HepG2 (cell line): ENCODE data around the gene PEAK3. TPM values are rescaled to one million over a fixed set of nuclear protein-coding genes. Genes with fewer than 3 reads are reported as not detected.

Experiments used
- GPN1 ChIP-seq: sonication (generic); formaldehyde crosslinking; IDR thresholded peaks from 2 replicates; pipeline ENCODE4 v1.5.1; 2020; ENCODE audit warnings: missing genetic modification reagents, borderline replicate concordance
- HOXA3 ChIP-seq: sonication (generic); formaldehyde crosslinking; IDR thresholded peaks from 2 replicates; pipeline ENCODE4 v1.5.0; 2020; ENCODE audit warnings: missing genetic modification reagents
- KLF6 ChIP-seq: IDR thresholded peaks from 2 replicates; pipeline ENCODE4 v1.8.0; 2016; ENCODE audit warnings: missing biosample characterization, missing genetic modification reagents
- NFYB ChIP-seq: sonication (generic); formaldehyde crosslinking; IDR thresholded peaks from 2 replicates; pipeline ENCODE4 v1.4.0; 2020; ENCODE audit warnings: missing genetic modification reagents
- PITX1 ChIP-seq: sonication (generic); formaldehyde crosslinking; IDR thresholded peaks from 2 replicates; pipeline ENCODE4 v1.5.1; 2020; ENCODE audit warnings: mild to moderate bottlenecking, missing genetic modification reagents
- RELA ChIP-seq: sonication (generic); formaldehyde crosslinking; IDR thresholded peaks from 2 replicates; pipeline ENCODE4 v1.4.0; 2020; ENCODE audit warnings: missing genetic modification reagents
- ZNF232 ChIP-seq: sonication (generic); formaldehyde crosslinking; IDR thresholded peaks from 2 replicates; pipeline ENCODE4 v1.4.0; 2020; ENCODE audit warnings: missing genetic modification reagents, borderline replicate concordance
- ZNF235 ChIP-seq: sonication (generic); formaldehyde crosslinking; IDR thresholded peaks from 2 replicates; pipeline ENCODE4 v1.8.1; 2023; ENCODE audit warnings: mild to moderate bottlenecking, missing genetic modification reagents, borderline replicate concordance
- ZNF260 ChIP-seq: sonication (generic); formaldehyde crosslinking; IDR thresholded peaks from 2 replicates; pipeline ENCODE4 v1.4.0; 2020; ENCODE audit warnings: missing genetic modification reagents, low read depth, mild to moderate bottlenecking, borderline replicate concordance
- ZNF317 ChIP-seq: sonication (generic); formaldehyde crosslinking; IDR thresholded peaks from 2 replicates; pipeline ENCODE4 v1.5.0; 2020; ENCODE audit warnings: mild to moderate bottlenecking, missing genetic modification reagents
- ZNF501 ChIP-seq: sonication (generic); formaldehyde crosslinking; IDR thresholded peaks from 2 replicates; pipeline ENCODE4 v1.5.1; 2020; ENCODE audit warnings: mild to moderate bottlenecking, moderate library complexity, missing genetic modification reagents
- ZNF589 ChIP-seq: sonication (generic); formaldehyde crosslinking; conservative IDR thresholded peaks from 2 replicates; pipeline ENCODE4 v1.8.0; 2022; ENCODE audit warnings: mild to moderate bottlenecking, moderate library complexity, missing genetic modification reagents
- ZNF781 ChIP-seq: sonication (generic); formaldehyde crosslinking; IDR thresholded peaks from 2 replicates; pipeline ENCODE4 v1.5.1; 2020; ENCODE audit warnings: borderline replicate concordance, mild to moderate bottlenecking, missing genetic modification reagents; ENCODE audit errors: not compliant biosample characterization
- polyA plus RNA-seq, 8 experiments: library from polyadenylated mRNA; depleted of rRNA in 3 of 8; stranded (reverse) in 7 of 8; unstranded in 1 of 8; fragments of >200 nt; fragmentation: Illumina TruSeq in 4 of 8; extraction: Trizol in 4 of 8; gene quantifications; 2 replicates each; pipeline versions ENCODE4 v1.2.1 to v1.2.3, GENCODE V29; 2011 to 2016; ENCODE audit warnings: low read depth in 4 of 8, missing spikeins in 1 of 8, mixed read lengths in 1 of 8; ENCODE audit not compliant: insufficient read depth in 1 of 8
- total RNA-seq, 5 experiments: library from RNA; depleted of rRNA; stranded (reverse); fragments of >200 nt; fragmentation: Illumina TruSeq; extraction: Trizol; gene quantifications; 2 replicates each; pipeline ENCODE4 v1.2.3, GENCODE V29; 2016; ENCODE audit warnings: low read depth in 1 of 5
- TF ChIP-seq, protein P1 (sequence below): sonication (generic); formaldehyde crosslinking; IDR thresholded peaks from 2 replicates; pipeline ENCODE4 v1.4.0; 2020; ENCODE audit warnings: mild to moderate bottlenecking, missing genetic modification reagents
- TF ChIP-seq, protein P2 (sequence below): sonication (generic); formaldehyde crosslinking; IDR thresholded peaks from 2 replicates; pipeline ENCODE4 v1.9.0; 2022; ENCODE audit warnings: missing genetic modification reagents, mild to moderate bottlenecking, borderline replicate concordance
- TF ChIP-seq, protein P3 (sequence below): sonication (generic); formaldehyde crosslinking; IDR thresholded peaks from 2 replicates; pipeline ENCODE4 v1.4.0; 2020; ENCODE audit warnings: missing genetic modification reagents
- TF ChIP-seq, protein P4 (sequence below): sonication (generic); formaldehyde crosslinking; conservative IDR thresholded peaks from 2 replicates; pipeline ENCODE4 v1.5.0; 2020; ENCODE audit warnings: missing genetic modification reagents
- TF ChIP-seq, protein P5 (sequence below): sonication (generic); formaldehyde crosslinking; IDR thresholded peaks from 2 replicates; pipeline ENCODE4 v1.5.0; 2020; ENCODE audit warnings: missing genetic modification reagents, mild to moderate bottlenecking, borderline replicate concordance
- TF ChIP-seq, protein P6 (sequence below): sonication (generic); formaldehyde crosslinking; IDR thresholded peaks from 2 replicates; pipeline ENCODE4 v1.4.0; 2020; ENCODE audit warnings: missing genetic modification reagents, borderline replicate concordance

PEAK3 gene
- total and polyA plus RNA-seq, 2 of the 13 experiments (the other 11 are each of a cell fraction or from before 2014, with no cell fraction given), result not detected

DNA sequence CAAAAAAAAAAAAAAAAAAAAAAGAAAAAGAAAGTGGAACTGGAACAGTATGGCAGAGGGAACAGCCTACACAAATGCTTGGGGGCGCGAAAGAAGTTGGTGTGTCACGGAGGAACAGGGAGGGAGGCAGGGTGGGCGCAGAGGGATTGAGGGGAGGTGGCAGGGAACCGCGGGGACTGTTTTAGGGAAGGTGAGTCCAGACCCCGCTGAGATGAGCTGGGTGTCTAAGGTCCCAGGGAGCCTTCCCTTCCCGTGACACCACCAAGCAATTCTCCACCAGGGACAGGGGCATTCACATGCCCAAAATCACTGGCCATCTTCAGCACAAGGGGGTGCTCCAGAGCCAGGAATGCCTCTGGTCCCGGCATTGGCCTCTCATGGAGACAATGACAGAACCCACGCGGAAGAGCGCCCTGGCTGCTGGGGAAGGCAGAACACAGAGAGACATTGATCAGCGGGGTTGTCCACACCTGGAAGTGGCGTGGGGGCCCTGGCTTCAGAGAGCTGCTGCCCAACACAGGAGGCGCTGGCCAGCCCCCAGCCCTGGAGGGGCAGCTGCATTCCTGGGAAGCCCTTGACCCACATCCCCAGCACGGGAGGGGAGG is 6.9 kb downstream of the PEAK3 start (continued):
- TF ChIP-seq, protein P1, sequence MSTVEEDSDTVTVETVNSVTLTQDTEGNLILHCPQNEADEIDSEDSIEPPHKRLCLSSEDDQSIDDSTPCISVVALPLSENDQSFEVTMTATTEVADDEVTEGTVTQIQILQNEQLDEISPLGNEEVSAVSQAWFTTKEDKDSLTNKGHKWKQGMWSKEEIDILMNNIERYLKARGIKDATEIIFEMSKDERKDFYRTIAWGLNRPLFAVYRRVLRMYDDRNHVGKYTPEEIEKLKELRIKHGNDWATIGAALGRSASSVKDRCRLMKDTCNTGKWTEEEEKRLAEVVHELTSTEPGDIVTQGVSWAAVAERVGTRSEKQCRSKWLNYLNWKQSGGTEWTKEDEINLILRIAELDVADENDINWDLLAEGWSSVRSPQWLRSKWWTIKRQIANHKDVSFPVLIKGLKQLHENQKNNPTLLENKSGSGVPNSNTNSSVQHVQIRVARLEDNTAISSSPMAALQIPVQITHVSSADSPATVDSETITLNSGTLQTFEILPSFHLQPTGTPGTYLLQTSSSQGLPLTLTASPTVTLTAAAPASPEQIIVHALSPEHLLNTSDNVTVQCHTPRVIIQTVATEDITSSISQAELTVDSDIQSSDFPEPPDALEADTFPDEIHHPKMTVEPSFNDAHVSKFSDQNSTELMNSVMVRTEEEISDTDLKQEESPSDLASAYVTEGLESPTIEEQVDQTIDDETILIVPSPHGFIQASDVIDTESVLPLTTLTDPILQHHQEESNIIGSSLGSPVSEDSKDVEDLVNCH (CRISPR knock-in tag), result no peak
- TF ChIP-seq NFYB (CRISPR knock-in tag) (no peak), ZNF501 (CRISPR knock-in tag) (no peak), PITX1 (CRISPR knock-in tag) (peak; percentile 33; the same call in 1 of the 2 replicates), ZNF589 (CRISPR knock-in tag) (no peak), ZNF260 (no peak), GPN1 (CRISPR knock-in tag) (no peak), KLF6 (CRISPR knock-in tag) (no peak), ZNF781 (CRISPR knock-in tag) (peak; percentile 44), RELA (CRISPR knock-in tag) (no peak), ZNF232 (no peak), ZNF317 (CRISPR knock-in tag) (no peak), HOXA3 (CRISPR knock-in tag) (peak; percentile 64), ZNF235 (CRISPR knock-in tag) (no peak; the same call in 1 of the 2 replicates)
- TF ChIP-seq, protein P2, sequence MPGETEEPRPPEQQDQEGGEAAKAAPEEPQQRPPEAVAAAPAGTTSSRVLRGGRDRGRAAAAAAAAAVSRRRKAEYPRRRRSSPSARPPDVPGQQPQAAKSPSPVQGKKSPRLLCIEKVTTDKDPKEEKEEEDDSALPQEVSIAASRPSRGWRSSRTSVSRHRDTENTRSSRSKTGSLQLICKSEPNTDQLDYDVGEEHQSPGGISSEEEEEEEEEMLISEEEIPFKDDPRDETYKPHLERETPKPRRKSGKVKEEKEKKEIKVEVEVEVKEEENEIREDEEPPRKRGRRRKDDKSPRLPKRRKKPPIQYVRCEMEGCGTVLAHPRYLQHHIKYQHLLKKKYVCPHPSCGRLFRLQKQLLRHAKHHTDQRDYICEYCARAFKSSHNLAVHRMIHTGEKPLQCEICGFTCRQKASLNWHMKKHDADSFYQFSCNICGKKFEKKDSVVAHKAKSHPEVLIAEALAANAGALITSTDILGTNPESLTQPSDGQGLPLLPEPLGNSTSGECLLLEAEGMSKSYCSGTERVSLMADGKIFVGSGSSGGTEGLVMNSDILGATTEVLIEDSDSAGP (CRISPR knock-in tag), result peak; percentile 65
- TF ChIP-seq, protein P3, sequence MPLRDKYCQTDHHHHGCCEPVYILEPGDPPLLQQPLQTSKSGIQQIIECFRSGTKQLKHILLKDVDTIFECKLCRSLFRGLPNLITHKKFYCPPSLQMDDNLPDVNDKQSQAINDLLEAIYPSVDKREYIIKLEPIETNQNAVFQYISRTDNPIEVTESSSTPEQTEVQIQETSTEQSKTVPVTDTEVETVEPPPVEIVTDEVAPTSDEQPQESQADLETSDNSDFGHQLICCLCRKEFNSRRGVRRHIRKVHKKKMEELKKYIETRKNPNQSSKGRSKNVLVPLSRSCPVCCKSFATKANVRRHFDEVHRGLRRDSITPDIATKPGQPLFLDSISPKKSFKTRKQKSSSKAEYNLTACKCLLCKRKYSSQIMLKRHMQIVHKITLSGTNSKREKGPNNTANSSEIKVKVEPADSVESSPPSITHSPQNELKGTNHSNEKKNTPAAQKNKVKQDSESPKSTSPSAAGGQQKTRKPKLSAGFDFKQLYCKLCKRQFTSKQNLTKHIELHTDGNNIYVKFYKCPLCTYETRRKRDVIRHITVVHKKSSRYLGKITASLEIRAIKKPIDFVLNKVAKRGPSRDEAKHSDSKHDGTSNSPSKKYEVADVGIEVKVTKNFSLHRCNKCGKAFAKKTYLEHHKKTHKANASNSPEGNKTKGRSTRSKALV (CRISPR knock-in tag), result no peak
- TF ChIP-seq, protein P4, sequence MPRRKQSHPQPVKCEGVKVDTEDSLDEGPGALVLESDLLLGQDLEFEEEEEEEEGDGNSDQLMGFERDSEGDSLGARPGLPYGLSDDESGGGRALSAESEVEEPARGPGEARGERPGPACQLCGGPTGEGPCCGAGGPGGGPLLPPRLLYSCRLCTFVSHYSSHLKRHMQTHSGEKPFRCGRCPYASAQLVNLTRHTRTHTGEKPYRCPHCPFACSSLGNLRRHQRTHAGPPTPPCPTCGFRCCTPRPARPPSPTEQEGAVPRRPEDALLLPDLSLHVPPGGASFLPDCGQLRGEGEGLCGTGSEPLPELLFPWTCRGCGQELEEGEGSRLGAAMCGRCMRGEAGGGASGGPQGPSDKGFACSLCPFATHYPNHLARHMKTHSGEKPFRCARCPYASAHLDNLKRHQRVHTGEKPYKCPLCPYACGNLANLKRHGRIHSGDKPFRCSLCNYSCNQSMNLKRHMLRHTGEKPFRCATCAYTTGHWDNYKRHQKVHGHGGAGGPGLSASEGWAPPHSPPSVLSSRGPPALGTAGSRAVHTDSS (CRISPR knock-in tag), result no peak
- TF ChIP-seq, protein P5, sequence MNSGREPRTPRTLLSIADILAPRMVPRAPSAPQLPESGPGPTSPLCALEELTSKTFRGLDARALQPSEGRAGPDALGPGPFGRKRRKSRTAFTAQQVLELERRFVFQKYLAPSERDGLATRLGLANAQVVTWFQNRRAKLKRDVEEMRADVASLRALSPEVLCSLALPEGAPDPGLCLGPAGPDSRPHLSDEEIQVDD, result no peak
- TF ChIP-seq, protein P6, sequence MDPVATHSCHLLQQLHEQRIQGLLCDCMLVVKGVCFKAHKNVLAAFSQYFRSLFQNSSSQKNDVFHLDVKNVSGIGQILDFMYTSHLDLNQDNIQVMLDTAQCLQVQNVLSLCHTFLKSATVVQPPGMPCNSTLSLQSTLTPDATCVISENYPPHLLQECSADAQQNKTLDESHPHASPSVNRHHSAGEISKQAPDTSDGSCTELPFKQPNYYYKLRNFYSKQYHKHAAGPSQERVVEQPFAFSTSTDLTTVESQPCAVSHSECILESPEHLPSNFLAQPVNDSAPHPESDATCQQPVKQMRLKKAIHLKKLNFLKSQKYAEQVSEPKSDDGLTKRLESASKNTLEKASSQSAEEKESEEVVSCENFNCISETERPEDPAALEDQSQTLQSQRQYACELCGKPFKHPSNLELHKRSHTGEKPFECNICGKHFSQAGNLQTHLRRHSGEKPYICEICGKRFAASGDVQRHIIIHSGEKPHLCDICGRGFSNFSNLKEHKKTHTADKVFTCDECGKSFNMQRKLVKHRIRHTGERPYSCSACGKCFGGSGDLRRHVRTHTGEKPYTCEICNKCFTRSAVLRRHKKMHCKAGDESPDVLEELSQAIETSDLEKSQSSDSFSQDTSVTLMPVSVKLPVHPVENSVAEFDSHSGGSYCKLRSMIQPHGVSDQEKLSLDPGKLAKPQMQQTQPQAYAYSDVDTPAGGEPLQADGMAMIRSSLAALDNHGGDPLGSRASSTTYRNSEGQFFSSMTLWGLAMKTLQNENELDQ (CRISPR knock-in tag), result no peak
